ENCODE results near the gene RAET1E.
"Not testable (repeated sequence)": the region's sequence is repeated elsewhere in the genome, so short reads cannot be mapped to it uniquely, and the experiment has no call there.

RAET1E gene

DNA sequence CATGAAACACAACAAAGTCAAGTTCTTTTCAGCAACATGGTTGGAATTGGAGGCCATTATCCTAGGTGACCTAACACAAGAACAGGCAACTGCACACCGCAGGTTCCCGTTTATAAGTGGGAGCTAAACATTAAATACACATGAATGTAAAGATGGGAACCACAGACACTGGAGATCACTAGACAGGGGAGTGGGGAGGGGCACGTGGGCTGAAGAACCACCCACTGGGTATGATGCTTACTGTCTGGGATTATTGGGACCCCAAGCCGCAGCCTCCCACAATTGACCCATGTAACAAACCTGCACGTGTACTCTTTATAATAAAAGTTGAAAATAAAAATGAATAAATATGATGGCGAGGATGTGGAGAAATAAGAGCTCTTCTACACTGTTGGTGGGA is 33.6 kb upstream of the RAET1E start:
- H3K4me3 ChIP-seq (ENCODE audit: insufficient read depth, low read length, poor library complexity, severe bottlenecking): no peak overlapping the region
- no peak overlapping the region for H3K27ac ChIP-seq (ENCODE audit: low read depth, low read length)
- no peaks in the 10 kb centered on the region for H3K9me3 ChIP-seq (ENCODE audit: insufficient read depth, low read length)
- no peaks in the 10 kb centered on the region for H3F3A ChIP-seq (ENCODE audit: insufficient read depth)
- no peak overlapping the region for H2AFZ ChIP-seq (ENCODE audit: low read depth, low read length, severe bottlenecking)
- H3K4me2 ChIP-seq (ENCODE audit: low read depth, low read length, poor library complexity, severe bottlenecking): no peak overlapping the region
- no peaks in the 10 kb centered on the region for H3K27me3 ChIP-seq (ENCODE audit: low read length)
- TF ChIP-seq, protein P1, sequence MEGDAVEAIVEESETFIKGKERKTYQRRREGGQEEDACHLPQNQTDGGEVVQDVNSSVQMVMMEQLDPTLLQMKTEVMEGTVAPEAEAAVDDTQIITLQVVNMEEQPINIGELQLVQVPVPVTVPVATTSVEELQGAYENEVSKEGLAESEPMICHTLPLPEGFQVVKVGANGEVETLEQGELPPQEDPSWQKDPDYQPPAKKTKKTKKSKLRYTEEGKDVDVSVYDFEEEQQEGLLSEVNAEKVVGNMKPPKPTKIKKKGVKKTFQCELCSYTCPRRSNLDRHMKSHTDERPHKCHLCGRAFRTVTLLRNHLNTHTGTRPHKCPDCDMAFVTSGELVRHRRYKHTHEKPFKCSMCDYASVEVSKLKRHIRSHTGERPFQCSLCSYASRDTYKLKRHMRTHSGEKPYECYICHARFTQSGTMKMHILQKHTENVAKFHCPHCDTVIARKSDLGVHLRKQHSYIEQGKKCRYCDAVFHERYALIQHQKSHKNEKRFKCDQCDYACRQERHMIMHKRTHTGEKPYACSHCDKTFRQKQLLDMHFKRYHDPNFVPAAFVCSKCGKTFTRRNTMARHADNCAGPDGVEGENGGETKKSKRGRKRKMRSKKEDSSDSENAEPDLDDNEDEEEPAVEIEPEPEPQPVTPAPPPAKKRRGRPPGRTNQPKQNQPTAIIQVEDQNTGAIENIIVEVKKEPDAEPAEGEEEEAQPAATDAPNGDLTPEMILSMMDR (IDR thresholded peaks at IDR 0.05; ENCODE audit: insufficient read depth, low read length, poor library complexity, severe bottlenecking): no peak
- no peak for TF ChIP-seq EZH2phosphoT487 (conservative IDR thresholded peaks at IDR 0.05; ENCODE audit: low read length)
- no peak overlapping the region for H3K9ac ChIP-seq (ENCODE audit: low read length)
- H3K79me2 ChIP-seq (ENCODE audit: insufficient read depth, low read length): no peaks in the 10 kb centered on the region
- no peaks in the 10 kb centered on the region for H3K36me3 ChIP-seq (ENCODE audit: low read length)
- no peaks in the 10 kb centered on the region for H3K9me2 ChIP-seq (replicated peaks; ENCODE audit: insufficient read depth, low read length)
- no peaks in the 10 kb centered on the region for H4K20me1 ChIP-seq (ENCODE audit: low read depth, low read length)

DNA sequence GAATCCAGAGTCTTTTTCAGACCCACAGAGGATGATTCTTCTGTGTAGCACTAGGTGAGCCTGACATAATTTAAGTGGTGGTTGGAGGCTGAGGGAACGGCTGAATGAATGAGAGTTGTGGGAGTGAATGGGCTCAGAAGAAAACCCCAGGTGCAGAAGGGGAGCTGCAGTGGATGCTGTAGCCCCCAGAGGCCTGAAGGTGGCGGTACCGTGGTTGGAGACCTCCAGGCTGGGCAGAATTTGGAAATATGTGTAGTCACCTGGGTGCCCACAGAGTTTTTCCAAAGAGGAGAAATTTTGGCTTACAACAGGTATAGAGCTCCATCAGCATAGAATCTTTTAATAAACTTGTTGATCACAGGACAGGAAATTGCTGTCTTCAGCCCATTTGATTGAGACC is 31.5 kb upstream of the RAET1E start:
- no peak overlapping the region for H3K4me3 ChIP-seq (ENCODE audit: insufficient read depth, low read length, poor library complexity, severe bottlenecking)

DNA sequence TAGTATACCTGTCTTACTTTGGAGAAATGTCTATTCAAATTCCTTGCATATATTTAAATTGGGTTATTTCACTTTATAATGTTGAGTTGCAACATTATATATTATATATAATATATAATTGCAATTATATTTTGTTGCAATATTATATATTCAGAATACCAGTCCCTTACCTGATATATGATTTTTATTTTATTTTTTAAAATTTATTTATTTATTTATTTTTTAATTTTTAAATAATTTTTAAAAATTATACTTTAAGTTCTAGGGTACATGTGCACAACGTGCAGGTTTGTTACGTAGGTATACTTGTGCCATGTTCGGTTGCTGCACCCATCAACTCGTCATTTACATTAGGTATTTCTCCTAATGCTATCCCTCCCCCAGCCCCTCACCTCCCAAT is 29.1 kb upstream of the RAET1E start:
- not testable (repeated sequence) for H3K27me3 ChIP-seq (ENCODE audit: low read length)

More for the DNA sequence above, 31.5 kb upstream of the RAET1E start:
- TF ChIP-seq, protein P1 (IDR thresholded peaks at IDR 0.05; ENCODE audit: insufficient read depth, low read length, poor library complexity, severe bottlenecking): peak; percentile 49
- no peak for TF ChIP-seq EZH2phosphoT487 (conservative IDR thresholded peaks at IDR 0.05; ENCODE audit: low read length)
- H3K27ac ChIP-seq (ENCODE audit: low read depth, low read length): no peak overlapping the region
- H3K9me3 ChIP-seq (ENCODE audit: insufficient read depth, low read length): no peaks in the 10 kb centered on the region
- H3K27me3 ChIP-seq (ENCODE audit: low read length): no peaks in the 10 kb centered on the region
- H2AFZ ChIP-seq (ENCODE audit: low read depth, low read length, severe bottlenecking): no peak overlapping the region
- no peaks in the 10 kb centered on the region for H3K36me3 ChIP-seq (ENCODE audit: low read length)
- H3F3A ChIP-seq (ENCODE audit: insufficient read depth): no peaks in the 10 kb centered on the region
- no peaks in the 10 kb centered on the region for H4K20me1 ChIP-seq (ENCODE audit: low read depth, low read length)
- H3K9ac ChIP-seq (ENCODE audit: low read length): no peak overlapping the region
- no peak overlapping the region for H3K4me2 ChIP-seq (ENCODE audit: low read depth, low read length, poor library complexity, severe bottlenecking)
- H3K9me2 ChIP-seq (replicated peaks; ENCODE audit: insufficient read depth, low read length): no peaks in the 10 kb centered on the region
- H3K79me2 ChIP-seq (ENCODE audit: insufficient read depth, low read length): no peaks in the 10 kb centered on the region

DNA sequence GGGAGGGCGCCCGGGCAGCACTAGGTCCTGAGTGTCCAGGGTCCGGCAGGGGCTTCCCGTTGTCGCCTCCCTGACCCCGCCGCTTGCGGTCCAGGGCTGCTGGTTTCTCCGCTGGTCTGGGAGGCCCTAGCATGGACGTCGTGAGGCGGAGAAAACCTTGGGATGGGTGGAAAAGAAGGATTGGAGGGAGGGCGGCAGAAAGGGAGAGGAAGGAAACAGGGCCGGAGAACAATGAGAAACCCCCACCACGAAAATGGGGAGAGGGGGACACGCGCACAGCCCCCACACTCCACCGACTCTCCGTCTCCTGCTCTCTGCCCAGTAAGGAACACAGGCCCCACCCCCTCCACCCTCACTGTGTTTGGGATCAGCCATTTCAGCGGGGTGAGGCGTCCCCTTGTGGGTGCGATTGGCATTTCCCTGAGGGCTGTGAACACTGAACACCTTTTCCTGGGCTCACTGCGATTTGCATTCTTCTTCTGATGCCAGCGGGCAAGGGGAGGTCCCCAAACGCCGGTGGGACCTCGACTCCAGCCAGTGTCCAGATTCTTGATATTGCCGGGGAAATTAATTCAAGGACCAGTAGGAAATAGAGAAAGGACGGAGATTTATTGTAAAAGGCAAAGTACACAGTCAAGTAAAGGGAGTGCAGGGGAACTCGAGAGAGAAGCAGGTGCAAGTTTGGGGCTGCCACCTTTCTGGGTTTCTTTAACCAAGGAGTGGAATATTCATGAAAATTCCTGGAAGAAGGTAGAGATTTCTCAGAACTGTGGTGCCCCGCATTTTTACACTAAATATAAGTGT is 28.3 kb upstream of the RAET1E start:
- Histone ChIP-seq H3K27me3 (ENCODE audit: low read length) (no peaks in the 10 kb centered on the region), H3F3A (ENCODE audit: insufficient read depth) (no peaks in the 10 kb centered on the region), H3K9me2 (replicated peaks; ENCODE audit: insufficient read depth, low read length) (no peaks in the 10 kb centered on the region), H3K4me3 (ENCODE audit: insufficient read depth, low read length, poor library complexity, severe bottlenecking) (no peak overlapping the region), H3K9me3 (ENCODE audit: insufficient read depth, low read length) (no peaks in the 10 kb centered on the region), H3K79me2 (ENCODE audit: insufficient read depth, low read length) (no peaks in the 10 kb centered on the region), H3K36me3 (ENCODE audit: low read length) (no peaks in the 10 kb centered on the region), H4K20me1 (ENCODE audit: low read depth, low read length) (no peaks in the 10 kb centered on the region), H3K9ac (ENCODE audit: low read length) (no peak overlapping the region), H2AFZ (ENCODE audit: low read depth, low read length, severe bottlenecking) (peak overlapping the region; percentile 29), H3K27ac (ENCODE audit: low read depth, low read length) (no peak overlapping the region), H3K4me2 (ENCODE audit: low read depth, low read length, poor library complexity, severe bottlenecking) (peak overlapping the region; percentile 41)
- TF ChIP-seq, protein P1 (IDR thresholded peaks at IDR 0.05; ENCODE audit: insufficient read depth, low read length, poor library complexity, severe bottlenecking): peak; percentile 46
- no peak for TF ChIP-seq EZH2phosphoT487 (conservative IDR thresholded peaks at IDR 0.05; ENCODE audit: low read length)

More for the DNA sequence above, 29.1 kb upstream of the RAET1E start:
- not testable (repeated sequence) for H3K79me2 ChIP-seq (ENCODE audit: insufficient read depth, low read length); H3K9me2 ChIP-seq (replicated peaks; ENCODE audit: insufficient read depth, low read length); H4K20me1 ChIP-seq (ENCODE audit: low read depth, low read length); H3K4me2 ChIP-seq (ENCODE audit: low read depth, low read length, poor library complexity, severe bottlenecking); H3K9me3 ChIP-seq (ENCODE audit: insufficient read depth, low read length); H3K4me3 ChIP-seq (ENCODE audit: insufficient read depth, low read length, poor library complexity, severe bottlenecking); H3K27ac ChIP-seq (ENCODE audit: low read depth, low read length); H3F3A ChIP-seq (ENCODE audit: insufficient read depth); H3K36me3 ChIP-seq (ENCODE audit: low read length); H2AFZ ChIP-seq (ENCODE audit: low read depth, low read length, severe bottlenecking); H3K9ac ChIP-seq (ENCODE audit: low read length)

Measured in SU-DHL-6 (cell line).